ENCODE data around the gene TNKS1BP1. TPM values are rescaled to one million over a fixed set of nuclear protein-coding genes. Genes with fewer than 3 reads are reported as not detected.
"Not testable (repeated sequence)": the region's sequence is repeated elsewhere in the genome, so short reads cannot be mapped to it uniquely, and the experiment has no call there.

TNKS1BP1 gene
- total RNA-seq, 1 donor from 2014 or later = 198 TPM

- H3K9me3 Mint-ChIP-seq (ENCODE audit: unreplicated experiment) = peaks cover 14% of the 10 kb centered on the region
- H3K27me3 Mint-ChIP-seq (ENCODE audit: unreplicated experiment) = peaks cover 16% of the 10 kb centered on the region
- peaks cover 28% of the 10 kb centered on the region for H3K4me1 Mint-ChIP-seq (ENCODE audit: low read depth, unreplicated experiment)
- TF ChIP-seq CTCF (IDR thresholded peaks at IDR 0.05; ENCODE audit: partially characterized antibody, unreplicated experiment) = no peak
- peaks cover 5% of the 10 kb centered on the region for H3K36me3 Mint-ChIP-seq (ENCODE audit: unreplicated experiment)
- DNase-seq = no peak
- no peak overlapping the region for H3K4me3 Mint-ChIP-seq (ENCODE audit: unreplicated experiment)
- H3K27ac Mint-ChIP-seq (ENCODE audit: unreplicated experiment) = no peak overlapping the region
Observed at GRCh38 chr11:57302489-57302888, 22.3 kb downstream of the TNKS1BP1 start.

- peaks cover 13% of the 10 kb centered on the region for H3K27me3 Mint-ChIP-seq (ENCODE audit: unreplicated experiment)
- H3K4me3 Mint-ChIP-seq (ENCODE audit: unreplicated experiment) = no peak overlapping the region
Observed at GRCh38 chr11:57301711-57302423, 22.9 kb downstream of the TNKS1BP1 start.

GRCh38 chr11:57300785-57301184 is 24.0 kb downstream of the TNKS1BP1 start:
- H3K36me3 Mint-ChIP-seq (ENCODE audit: unreplicated experiment) = peaks cover 14% of the 10 kb centered on the region
- H3K4me1 Mint-ChIP-seq (ENCODE audit: low read depth, unreplicated experiment) = peaks cover 20% of the 10 kb centered on the region
- H3K27ac Mint-ChIP-seq (ENCODE audit: unreplicated experiment) = peak overlapping the region; percentile 38
- no peak for TF ChIP-seq CTCF (IDR thresholded peaks at IDR 0.05; ENCODE audit: partially characterized antibody, unreplicated experiment)
- peaks cover 13% of the 10 kb centered on the region for H3K27me3 Mint-ChIP-seq (ENCODE audit: unreplicated experiment)
- H3K9me3 Mint-ChIP-seq (ENCODE audit: unreplicated experiment) = peaks cover 7% of the 10 kb centered on the region
- DNase-seq = no peak
- no peak overlapping the region for H3K4me3 Mint-ChIP-seq (ENCODE audit: unreplicated experiment)

More at GRCh38 chr11:57301711-57302423, 22.9 kb downstream of the TNKS1BP1 start:
- Mint-ChIP-seq H3K27ac (ENCODE audit: unreplicated experiment) (no peak overlapping the region), H3K4me1 (ENCODE audit: low read depth, unreplicated experiment) (peaks cover 22% of the 10 kb centered on the region), H3K36me3 (ENCODE audit: unreplicated experiment) (peaks cover 7% of the 10 kb centered on the region), H3K9me3 (ENCODE audit: unreplicated experiment) (peaks cover 9% of the 10 kb centered on the region)
- DNase-seq = no peak
- TF ChIP-seq CTCF (IDR thresholded peaks at IDR 0.05; ENCODE audit: partially characterized antibody, unreplicated experiment) = no peak

- Mint-ChIP-seq H3K9me3 (ENCODE audit: unreplicated experiment) (peaks cover 7% of the 10 kb centered on the region), H3K27me3 (ENCODE audit: unreplicated experiment) (peaks cover 13% of the 10 kb centered on the region), H3K36me3 (ENCODE audit: unreplicated experiment) (peaks cover 14% of the 10 kb centered on the region), H3K4me1 (ENCODE audit: low read depth, unreplicated experiment) (peaks cover 13% of the 10 kb centered on the region), H3K4me3 (ENCODE audit: unreplicated experiment) (no peak overlapping the region), H3K27ac (ENCODE audit: unreplicated experiment) (no peak overlapping the region)
- TF ChIP-seq CTCF (IDR thresholded peaks at IDR 0.05; ENCODE audit: partially characterized antibody, unreplicated experiment) = no peak
- DNase-seq = no peak
Observed at GRCh38 chr11:57299150-57299737, 25.5 kb downstream of the TNKS1BP1 start.

- Mint-ChIP-seq H3K36me3 (ENCODE audit: unreplicated experiment) (peaks cover 14% of the 10 kb centered on the region), H3K27me3 (ENCODE audit: unreplicated experiment) (peaks cover 7% of the 10 kb centered on the region), H3K9me3 (ENCODE audit: unreplicated experiment) (peaks cover 2% of the 10 kb centered on the region), H3K27ac (ENCODE audit: unreplicated experiment) (no peak overlapping the region), H3K4me1 (ENCODE audit: low read depth, unreplicated experiment) (no peaks in the 10 kb centered on the region), H3K4me3 (ENCODE audit: unreplicated experiment) (no peak overlapping the region)
- DNase-seq = no peak
- no peak for TF ChIP-seq CTCF (IDR thresholded peaks at IDR 0.05; ENCODE audit: partially characterized antibody, unreplicated experiment)
Observed at GRCh38 chr11:57297221-57297620, 27.5 kb downstream of the TNKS1BP1 start.

GRCh38 chr11:57296205-57296604 is 28.5 kb downstream of the TNKS1BP1 start:
- H3K4me3 Mint-ChIP-seq (ENCODE audit: unreplicated experiment); H3K4me1 Mint-ChIP-seq (ENCODE audit: low read depth, unreplicated experiment); H3K27ac Mint-ChIP-seq (ENCODE audit: unreplicated experiment); H3K27me3 Mint-ChIP-seq (ENCODE audit: unreplicated experiment); DNase-seq; H3K9me3 Mint-ChIP-seq (ENCODE audit: unreplicated experiment): not testable (repeated sequence)
- peaks cover 12% of the 10 kb centered on the region for H3K36me3 Mint-ChIP-seq (ENCODE audit: unreplicated experiment)
